Activated CD8-positive, alpha-beta memory T cell treated with anti-CD3 and anti-CD28 coated beads, Interleukin-2, amount 50 U/mL, for 24 hours (primary cell): Measurements from ENCODE around the gene TCEAL4.
"Not testable (repeated sequence)": the region's sequence is repeated elsewhere in the genome, so short reads cannot be mapped to it uniquely, and the experiment has no call there.

Experiments used
- DNase-seq: peaks from one replicate; pipeline ENCODE4 v3.0.0-alpha.2; 2020; ENCODE audit errors: extremely low read depth

Gene TCEAL4

GRCh38 chrX:103592295-103592694, 7.0 kb downstream of the TCEAL4 start:
- DNase-seq = not testable (repeated sequence)

- DNase-seq = not testable (repeated sequence)
Observed at GRCh38 chrX:103595202-103595601, 9.9 kb downstream of the TCEAL4 start.

GRCh38 chrX:103607364-103608305, 22.3 kb downstream of the TCEAL4 start, which contains the start of gene TCEAL3:
Gene TCEAL3 (plus strand): TSS chrX:103607963. CDS start chrX:103609065, 1,102 bp downstream.
- DNase-seq = no peak

GRCh38 chrX:103608306-103608963, 23.1 kb downstream of the TCEAL4 start:
- no peak for DNase-seq

GRCh38 chrX:103610282-103610681, 25.0 kb downstream of the TCEAL4 start:
- no peak for DNase-seq

- no peak for DNase-seq
Observed at GRCh38 chrX:103613362-103613890, 28.1 kb downstream of the TCEAL4 start.

- DNase-seq = no peak
Observed at GRCh38 chrX:103614999-103615398, 29.7 kb downstream of the TCEAL4 start.

- DNase-seq = no peak
Observed at GRCh38 chrX:103615781-103616371, 30.6 kb downstream of the TCEAL4 start.

GRCh38 chrX:103616676-103617186, 31.4 kb downstream of the TCEAL4 start:
- DNase-seq = no peak

- DNase-seq = no peak
Observed at GRCh38 chrX:103624111-103624510, 38.8 kb downstream of the TCEAL4 start.

- no peak for DNase-seq
Observed at GRCh38 chrX:103626855-103627254, 41.5 kb downstream of the TCEAL4 start.

GRCh38 chrX:103628386-103629317, 43.3 kb downstream of the TCEAL4 start, which contains the start of gene TCEAL1:
Gene TCEAL1 (plus strand): TSS chrX:103628975. CDS start chrX:103629917, 942 bp downstream.
- no peak for DNase-seq

GRCh38 chrX:103629318-103630170, 44.2 kb downstream of the TCEAL4 start:
- no peak for DNase-seq

GRCh38 chrX:103630171-103630511, 44.8 kb downstream of the TCEAL4 start:
- no peak for DNase-seq

GRCh38 chrX:103631145-103631544, 45.8 kb downstream of the TCEAL4 start:
- DNase-seq = no peak

- no peak for DNase-seq
Observed at GRCh38 chrX:103635436-103635835, 50.1 kb downstream of the TCEAL4 start.
